GM12865 (cell line): Measurements from ENCODE around the gene CLEC2D.
"Not testable (repeated sequence)": the region's sequence is repeated elsewhere in the genome, so short reads cannot be mapped to it uniquely, and the experiment has no call there.

ENCODE experiments used
- DNase-seq: peaks from one replicate; pipeline ENCODE4 v3.0.0; 2010; ENCODE audit warnings: low read depth
- H3K4me3 ChIP-seq: 2 replicates; pipeline ENCODE4 v1.5.1; 2011; ENCODE audit warnings: mild to moderate bottlenecking, low read depth, low read length, control low read depth
- CTCF ChIP-seq: IDR thresholded peaks from 2 replicates; pipeline ENCODE4 v1.5.1; 2011; ENCODE audit warnings: low read length, control low read depth, low read depth, inconsistent platforms; ENCODE audit not compliant: insufficient read depth; ENCODE audit errors: missing control alignments

Gene CLEC2D

GRCh38 chr12:9694241-9694640, 24.7 kb downstream of the CLEC2D start:
- TF ChIP-seq CTCF = no peak
- H3K4me3 ChIP-seq = no peak overlapping the region
- DNase-seq = no peak

- DNase-seq, H3K4me3 ChIP-seq: not testable (repeated sequence)
These were observed 25.6 kb downstream of the CLEC2D start for GRCh38 chr12:9695150-9695549.

- not testable (repeated sequence) for DNase-seq, H3K4me3 ChIP-seq
These were observed 26.1 kb downstream of the CLEC2D start for GRCh38 chr12:9695661-9696060.

DNA sequence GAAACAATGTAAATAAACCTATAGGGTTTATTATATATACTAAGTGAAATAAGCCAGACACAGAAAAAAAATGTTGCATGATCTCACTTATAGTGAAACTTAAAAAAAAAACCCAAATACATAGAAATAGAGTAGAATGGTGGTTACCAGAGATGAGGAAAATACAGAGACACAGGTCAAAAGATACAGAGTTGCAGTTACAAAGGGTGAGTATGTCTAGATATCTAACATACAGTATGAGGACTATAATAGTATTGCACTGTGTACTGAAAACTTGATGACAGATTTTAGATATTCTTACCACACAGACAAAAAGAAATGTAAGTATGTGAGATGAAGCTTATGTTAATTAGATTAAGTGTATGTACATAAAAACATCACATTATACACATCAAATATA, 28.1 kb downstream of the CLEC2D start:
- DNase-seq = no peak
- no peak for TF ChIP-seq CTCF
- no peak overlapping the region for H3K4me3 ChIP-seq

GRCh38 chr12:9698681-9699080, 29.2 kb downstream of the CLEC2D start:
- no peak for DNase-seq
- H3K4me3 ChIP-seq = no peak overlapping the region
- TF ChIP-seq CTCF = no peak

DNA sequence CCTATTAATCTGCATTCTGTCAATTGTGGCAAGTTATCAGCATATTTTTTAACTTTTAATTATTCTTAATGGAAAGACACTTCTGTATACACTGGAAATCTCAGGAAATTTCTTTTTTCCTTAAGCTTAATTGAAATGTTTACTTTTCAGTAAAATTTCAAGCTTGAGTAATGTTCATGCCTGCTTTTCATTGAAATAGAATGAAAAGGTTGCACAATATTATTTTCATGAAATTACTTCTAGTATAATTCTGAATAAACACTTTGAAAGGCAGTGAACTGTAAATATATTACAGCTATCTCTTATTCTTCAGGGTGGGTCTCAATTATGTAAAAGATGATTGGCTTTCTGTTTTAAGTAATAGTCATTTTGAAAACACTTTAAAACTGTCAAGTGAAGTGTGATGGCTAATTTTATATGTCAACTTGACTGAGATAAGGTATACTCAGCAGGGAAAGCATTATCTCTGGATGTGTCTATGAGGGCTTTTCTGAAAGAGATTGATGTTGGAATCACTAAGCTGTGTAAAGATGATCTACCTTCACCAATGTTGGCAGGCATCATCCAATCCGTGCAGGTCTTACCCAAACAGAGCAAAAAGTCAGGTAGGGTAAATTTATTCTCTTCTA, 29.9 kb downstream of the CLEC2D start:
- no peak for TF ChIP-seq CTCF
- DNase-seq = no peak
- no peak overlapping the region for H3K4me3 ChIP-seq

DNA sequence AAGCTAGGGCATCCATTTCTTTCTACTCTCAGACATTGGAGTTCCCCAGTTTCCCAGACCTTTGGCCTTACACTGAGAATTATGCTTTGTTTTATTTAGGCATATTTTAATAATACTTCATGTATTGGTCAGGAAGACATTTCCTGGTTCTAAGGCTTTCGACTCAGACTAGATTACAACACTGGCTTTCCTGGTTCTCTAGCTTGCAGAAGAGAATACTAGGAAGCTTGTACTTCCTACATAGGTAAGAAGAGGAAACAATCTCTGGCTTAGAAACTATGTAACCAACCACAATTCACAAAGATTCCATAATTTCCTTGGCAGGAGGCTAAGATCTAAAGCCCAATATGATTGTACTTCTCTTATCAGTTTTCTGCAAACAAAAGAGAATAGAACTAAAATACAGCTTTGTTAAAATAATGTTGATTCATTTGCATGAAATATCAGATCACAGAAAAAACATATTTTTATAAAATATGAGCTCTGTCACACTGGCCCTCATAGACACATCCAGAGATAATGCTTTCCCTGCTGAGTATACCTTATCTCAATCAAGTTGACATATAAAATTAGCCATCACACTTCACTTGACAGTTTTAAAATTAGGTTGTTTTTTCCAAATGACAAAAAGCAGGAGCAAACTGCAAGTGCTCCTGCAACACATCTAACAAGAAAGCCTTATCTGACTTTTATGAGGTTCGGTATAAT, 30.5 kb downstream of the CLEC2D start:
- no peak overlapping the region for H3K4me3 ChIP-seq
- DNase-seq = no peak
- TF ChIP-seq CTCF = no peak

GRCh38 chr12:9700606-9700956, 31.1 kb downstream of the CLEC2D start:
- no peak for TF ChIP-seq CTCF
- no peak for DNase-seq

More at GRCh38 chr12:9700606-9700956, 31.1 kb downstream of the CLEC2D start:
- no peak overlapping the region for H3K4me3 ChIP-seq
